ENCODE data around the gene MDGA2.
"Not testable (repeated sequence)": the region's sequence is repeated elsewhere in the genome, so short reads cannot be mapped to it uniquely, and the experiment has no call there.

The MDGA2 gene

DNA sequence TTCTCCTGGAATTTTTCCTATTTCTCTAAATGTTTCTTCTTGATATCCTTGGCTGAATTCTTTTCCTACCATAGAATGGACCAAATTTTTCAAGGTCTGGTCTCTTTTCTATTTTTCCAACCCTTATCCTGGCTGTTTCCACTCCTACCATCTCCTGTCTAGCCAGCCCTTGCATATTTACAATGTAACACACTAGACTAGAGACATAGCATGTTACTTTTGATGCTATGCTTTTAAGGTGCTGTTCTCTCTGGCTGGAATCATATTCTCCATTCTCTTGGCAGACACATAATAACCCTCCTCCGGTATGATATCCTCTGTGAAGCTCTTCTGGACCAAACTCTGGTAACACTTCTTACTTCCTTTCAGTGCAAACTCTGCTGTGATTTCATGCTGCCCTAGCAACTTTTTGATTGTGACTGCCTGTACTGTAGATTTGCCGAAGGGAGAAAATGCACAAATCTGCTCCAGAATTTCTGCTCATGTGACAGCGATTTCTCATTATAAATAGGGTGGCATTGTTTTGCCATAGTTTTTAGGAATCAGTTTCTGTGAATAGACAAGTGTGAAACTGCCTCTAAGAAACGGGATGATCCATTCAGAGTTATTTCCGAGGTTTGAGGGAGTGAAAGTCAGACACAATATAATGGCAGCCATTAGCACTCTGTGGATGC is 284.4 kb downstream of the MDGA2 start:
- H3K4me3 ChIP-seq (ENCODE audit: low read depth, low read length): no peak overlapping the region
- no peak for DNase-seq (ENCODE audit: low read depth)

DNA sequence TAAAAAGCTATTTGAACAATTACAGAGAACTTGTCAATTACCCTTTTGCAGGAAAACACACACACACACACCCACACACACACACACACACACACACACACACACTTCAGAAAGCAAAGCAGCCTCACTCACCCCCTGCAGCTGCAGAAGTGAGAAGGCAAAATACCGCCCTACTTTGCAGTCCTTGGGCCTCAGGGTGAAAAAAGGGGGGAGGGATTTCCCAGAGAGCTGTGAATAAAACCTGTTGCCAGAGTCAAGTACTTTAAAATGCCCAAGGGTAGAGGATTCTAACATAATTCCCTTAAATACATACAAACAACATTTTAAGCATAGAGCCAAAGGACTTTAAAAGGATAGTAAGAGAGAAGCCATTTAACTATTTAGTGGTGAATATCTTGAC is 285.9 kb downstream of the MDGA2 start:
- no peak for DNase-seq (ENCODE audit: low read depth)
- no peak overlapping the region for H3K4me3 ChIP-seq (ENCODE audit: low read depth, low read length)

DNA sequence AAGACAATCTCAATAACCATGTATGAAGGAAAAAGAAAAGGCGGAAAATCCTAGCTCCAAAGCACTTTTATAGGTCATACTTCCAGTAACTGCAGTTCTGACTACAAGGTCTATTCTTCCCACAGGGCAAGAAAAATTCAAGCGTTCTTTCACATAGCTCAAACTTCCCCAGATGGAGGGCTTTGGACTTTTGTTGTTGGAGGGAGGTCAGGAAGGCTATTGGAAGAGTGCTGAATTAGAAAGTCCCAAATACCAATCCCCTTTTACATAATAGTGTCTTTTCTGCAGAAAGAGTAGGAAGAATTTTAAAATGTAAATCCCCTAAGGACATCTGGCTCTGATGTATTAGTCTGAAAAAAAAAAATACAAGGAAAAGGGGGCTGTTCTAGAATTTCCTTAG is 309.4 kb downstream of the MDGA2 start:
- no peak for DNase-seq (ENCODE audit: low read depth)
- H3K4me3 ChIP-seq (ENCODE audit: low read depth, low read length): no peak overlapping the region

DNA sequence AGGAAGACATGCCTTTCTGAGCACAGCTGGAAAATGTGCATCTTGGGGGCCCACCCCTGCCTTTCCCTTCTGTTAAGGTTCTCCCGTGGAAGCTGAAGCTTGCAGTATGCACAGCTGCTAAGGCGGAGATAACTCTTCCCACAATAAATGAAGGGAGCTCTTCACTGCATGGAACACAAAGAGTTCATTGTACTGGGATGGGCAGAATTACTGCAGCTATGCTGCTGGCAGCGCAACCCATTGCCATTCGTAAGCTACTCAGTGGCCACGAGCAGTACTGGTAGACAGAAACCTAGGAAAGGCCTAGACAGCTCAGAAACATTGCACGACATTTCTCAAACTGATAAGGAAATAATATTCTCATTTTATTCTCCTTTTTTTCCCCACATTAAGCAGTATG is 310.2 kb downstream of the MDGA2 start:
- H3K4me3 ChIP-seq (ENCODE audit: low read depth, low read length): no peak overlapping the region
- DNase-seq (ENCODE audit: low read depth): no peak

DNA sequence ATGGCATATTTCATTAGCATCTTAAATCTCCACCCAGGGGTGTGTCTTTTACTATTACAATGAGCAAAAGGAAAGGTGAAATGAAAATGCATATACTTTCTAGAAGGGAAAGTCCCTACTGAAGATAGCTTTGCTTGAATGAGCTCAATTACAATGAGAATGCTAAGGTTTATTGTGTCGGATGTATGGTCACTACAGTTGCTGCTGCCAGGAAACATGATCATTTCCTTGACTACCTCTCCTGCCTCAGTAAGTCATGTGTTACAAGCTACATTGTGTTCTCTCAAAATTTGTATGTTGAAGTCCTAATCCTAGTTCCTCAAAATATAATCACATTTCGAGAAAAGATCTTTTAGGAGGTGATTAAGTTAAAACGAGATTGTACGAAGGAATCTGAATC is 322.2 kb downstream of the MDGA2 start:
- no peak for DNase-seq (ENCODE audit: low read depth)
- no peak overlapping the region for H3K4me3 ChIP-seq (ENCODE audit: low read depth, low read length)

DNA sequence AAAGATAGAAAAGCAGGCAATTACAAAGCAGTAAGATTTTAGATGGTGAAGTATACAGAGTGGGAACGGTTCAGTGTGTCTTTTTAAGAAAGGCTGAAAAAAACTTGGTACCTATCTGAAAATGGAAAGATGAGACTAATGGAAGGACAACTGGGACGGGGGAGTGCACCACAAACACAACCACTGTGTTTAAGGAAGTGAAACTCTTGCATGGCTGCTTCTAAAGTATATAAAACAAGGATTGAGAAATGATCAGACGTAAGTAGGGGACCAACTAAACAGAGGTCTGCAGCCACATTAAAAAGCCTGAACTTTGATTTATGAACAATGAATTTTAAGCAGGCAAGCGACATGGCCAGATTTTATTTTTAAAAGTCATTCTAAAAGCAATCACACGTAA is 328.6 kb downstream of the MDGA2 start:
- H3K4me3 ChIP-seq (ENCODE audit: low read depth, low read length): no peak overlapping the region
- DNase-seq (ENCODE audit: low read depth): no peak

DNA sequence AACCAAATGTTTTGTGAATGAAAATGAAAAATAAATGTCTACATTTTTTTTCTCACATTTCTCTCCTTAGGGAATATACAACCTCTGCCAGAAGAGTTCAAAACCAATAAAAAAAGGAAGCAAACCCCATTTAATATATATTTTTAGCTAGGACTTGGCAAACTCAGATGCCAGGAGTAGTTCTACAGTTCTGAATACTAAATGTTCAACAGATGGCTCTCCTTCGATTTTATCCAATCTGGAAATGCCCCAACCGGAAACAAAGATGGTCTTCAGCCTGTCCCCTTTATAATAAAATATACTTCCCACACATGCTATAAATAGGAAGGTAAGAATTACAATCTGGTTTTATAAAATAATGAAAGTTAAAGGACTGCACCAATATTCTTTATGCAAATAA is 330.4 kb downstream of the MDGA2 start:
- DNase-seq (ENCODE audit: low read depth): no peak
- no peak overlapping the region for H3K4me3 ChIP-seq (ENCODE audit: low read depth, low read length)

DNA sequence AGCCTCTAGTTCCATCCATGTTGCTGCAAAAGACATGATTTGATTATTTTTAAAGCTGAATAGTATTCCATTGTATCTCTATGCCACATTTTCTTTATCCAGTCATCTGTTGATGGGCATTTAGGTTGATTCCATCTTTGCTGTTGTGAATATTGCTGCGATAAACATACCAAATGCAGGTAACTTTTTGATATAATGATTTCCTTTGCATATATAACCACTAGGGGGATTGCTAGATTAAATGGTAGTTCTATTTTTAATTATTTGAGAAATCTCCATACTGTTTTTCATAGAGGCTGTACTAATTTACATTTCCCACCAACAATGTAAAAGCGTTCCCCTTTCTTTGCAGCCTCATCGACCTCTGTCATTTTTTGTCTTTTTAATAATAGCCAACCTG is 342.5 kb downstream of the MDGA2 start:
- no peak for DNase-seq (ENCODE audit: low read depth)

DNA sequence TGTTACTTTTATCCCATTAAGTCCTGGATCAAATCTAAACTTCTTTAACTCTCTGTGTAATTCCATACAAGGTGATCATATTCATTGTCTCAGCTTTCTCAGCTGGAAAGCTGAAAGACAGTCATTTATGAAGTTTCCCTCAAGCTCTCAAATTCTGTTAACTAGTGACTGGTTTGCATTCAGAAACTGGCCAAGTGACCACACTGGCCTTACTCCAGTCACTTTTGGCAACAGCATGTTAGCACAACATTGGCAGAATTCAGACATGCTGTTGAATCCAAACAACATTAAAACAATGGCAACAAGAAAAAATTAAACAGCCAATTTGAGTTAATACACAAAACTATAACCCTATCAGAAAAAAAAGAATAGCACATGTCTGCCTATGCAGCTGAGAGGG is 343.3 kb downstream of the MDGA2 start:
- no peak overlapping the region for H3K4me3 ChIP-seq (ENCODE audit: low read depth, low read length)
- DNase-seq (ENCODE audit: low read depth): no peak

More for the DNA sequence above, 342.5 kb downstream of the MDGA2 start:
- H3K4me3 ChIP-seq (ENCODE audit: low read depth, low read length): no peak overlapping the region

DNA sequence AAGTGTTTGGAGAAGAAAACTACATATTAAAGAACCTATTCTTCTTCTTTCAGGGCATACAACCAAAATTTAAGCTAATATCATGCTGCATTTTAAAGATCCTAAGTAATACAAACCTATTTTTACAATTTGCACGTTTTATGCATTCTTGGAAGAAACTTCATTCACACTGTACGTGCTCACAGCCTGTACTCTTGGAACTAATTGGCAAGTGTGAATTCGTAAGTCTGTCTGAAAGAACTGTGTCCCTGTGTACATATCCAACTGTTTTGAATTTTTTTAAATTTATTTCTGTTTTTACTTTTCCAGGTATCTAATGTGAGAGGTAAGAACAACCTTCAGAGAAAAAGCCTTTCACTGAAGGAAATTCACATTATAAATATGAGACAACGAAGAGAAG is 347.0 kb downstream of the MDGA2 start:
- H3K4me3 ChIP-seq (ENCODE audit: low read depth, low read length): no peak overlapping the region
- no peak for DNase-seq (ENCODE audit: low read depth)

DNA sequence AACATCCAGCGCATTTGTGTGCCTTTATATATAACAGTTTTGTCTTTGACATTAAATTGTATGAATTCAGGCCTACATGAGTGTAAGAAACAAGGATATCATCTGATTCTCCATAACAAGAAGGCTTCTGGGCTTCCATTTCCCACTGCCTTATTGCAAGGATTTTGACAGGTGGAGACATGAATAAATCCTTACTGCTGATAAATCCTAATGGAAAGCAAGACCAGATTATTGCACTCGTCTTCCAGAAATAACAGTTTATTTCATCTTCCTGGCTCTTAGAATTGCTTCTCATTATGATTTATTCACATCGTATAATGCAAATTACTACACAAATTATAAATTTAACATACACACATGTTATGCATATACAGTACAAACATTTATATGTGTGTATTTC is 348.1 kb downstream of the MDGA2 start:
- no peak overlapping the region for H3K4me3 ChIP-seq (ENCODE audit: low read depth, low read length)

DNA sequence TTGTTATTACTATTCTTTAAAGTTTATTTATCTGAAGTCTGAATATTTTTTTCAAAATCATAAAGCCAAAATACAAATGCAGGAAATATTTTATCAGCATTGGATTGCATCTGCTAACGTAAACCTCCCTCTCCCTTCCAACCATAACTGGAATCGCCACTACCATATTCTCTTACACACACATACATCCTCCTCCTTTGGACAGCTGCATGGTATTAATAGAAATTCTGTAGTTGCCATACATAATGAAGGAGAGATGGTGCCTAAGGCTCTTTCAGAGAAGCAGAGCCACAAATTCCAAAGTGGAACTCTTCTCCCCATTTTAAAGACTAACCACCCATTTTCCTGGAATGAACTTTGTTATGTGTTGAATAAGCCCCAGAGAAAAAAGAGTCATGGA is 352.7 kb downstream of the MDGA2 start:
- no peak for DNase-seq (ENCODE audit: low read depth)
- H3K4me3 ChIP-seq (ENCODE audit: low read depth, low read length): no peak overlapping the region

More for the DNA sequence above, 348.1 kb downstream of the MDGA2 start:
- no peak for DNase-seq (ENCODE audit: low read depth)

DNA sequence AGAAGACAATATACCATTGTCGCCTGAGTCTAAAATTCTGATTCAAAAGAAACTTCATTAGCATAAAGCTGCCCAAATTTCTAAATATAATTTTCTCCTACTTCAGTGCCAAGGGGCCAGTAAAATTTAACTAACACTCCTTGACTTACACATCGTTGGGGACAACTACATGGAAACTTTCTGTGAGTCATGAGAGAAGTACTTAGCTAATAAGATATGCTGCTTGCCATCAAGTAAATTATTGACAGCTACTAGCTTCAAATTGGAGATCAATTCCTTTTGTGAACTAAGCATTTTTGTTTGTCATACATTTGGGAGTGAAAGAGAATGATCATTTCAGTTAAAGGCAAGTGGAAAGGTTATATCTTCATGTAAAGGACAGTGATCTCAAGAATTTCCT is 373.3 kb downstream of the MDGA2 start:
- DNase-seq (ENCODE audit: low read depth): no peak
- no peak overlapping the region for H3K4me3 ChIP-seq (ENCODE audit: low read depth, low read length)

DNA sequence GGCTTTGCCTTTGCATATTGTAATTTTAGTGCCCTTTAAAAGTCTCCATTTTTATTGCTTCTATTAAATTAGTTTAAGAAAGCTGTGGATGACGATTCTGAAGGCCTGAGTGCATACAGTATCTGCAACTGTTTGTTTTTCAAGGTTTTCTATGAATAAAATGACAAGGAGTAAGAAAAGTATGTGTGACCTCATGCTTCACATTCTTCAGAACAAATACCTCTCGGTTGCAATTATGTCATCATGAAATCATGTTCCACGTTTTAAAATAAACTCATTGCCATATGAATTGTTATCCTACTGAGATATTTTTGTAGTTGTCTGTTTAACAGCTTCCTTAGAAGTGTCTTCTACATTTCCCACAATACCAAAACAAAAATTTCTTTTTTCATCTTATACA is 374.6 kb downstream of the MDGA2 start:
- no peak overlapping the region for H3K4me3 ChIP-seq (ENCODE audit: low read depth, low read length)
- no peak for DNase-seq (ENCODE audit: low read depth)

DNA sequence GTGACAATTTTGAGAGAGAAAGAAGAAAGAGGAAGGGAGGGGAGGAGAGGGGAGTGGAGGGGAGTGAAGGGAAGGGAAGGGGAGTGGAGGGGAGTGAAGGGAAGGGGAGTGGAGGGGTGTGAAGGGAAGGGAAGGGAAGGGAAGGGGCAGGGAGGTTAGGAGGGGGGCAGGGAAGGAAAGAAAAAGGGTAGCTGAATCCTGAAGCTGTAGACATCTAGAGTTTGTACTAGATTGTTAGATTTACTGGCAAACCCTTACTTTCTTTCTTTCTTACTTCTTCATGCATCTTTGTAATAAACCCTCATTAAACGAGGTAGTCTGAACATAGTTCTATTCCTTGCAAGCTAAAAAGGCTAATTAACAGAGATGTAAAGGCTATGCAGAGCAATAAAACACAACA is 378.0 kb downstream of the MDGA2 start:
- no peak for DNase-seq (ENCODE audit: low read depth)
- no peak overlapping the region for H3K4me3 ChIP-seq (ENCODE audit: low read depth, low read length)

DNA sequence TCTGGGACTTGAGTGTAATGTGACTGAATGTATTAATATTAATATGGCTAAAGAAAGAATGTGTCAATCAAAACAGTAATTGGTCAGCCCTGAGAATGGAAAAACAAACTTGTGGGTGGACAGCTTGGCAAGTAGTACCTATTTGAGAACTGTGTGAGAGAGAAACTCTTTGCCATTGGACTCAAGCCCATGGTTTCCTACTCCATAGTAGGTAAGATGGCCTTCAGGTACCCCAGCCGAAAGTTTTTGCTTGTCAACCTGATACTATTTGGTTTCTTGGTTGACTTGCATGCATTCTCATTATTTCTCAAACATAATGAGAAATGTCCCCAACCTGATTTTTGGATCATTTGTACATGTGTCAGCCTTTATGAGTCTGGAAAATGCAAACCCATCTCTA is 391.1 kb downstream of the MDGA2 start:
- no peak overlapping the region for H3K4me3 ChIP-seq (ENCODE audit: low read depth, low read length)
- DNase-seq (ENCODE audit: low read depth): no peak

DNA sequence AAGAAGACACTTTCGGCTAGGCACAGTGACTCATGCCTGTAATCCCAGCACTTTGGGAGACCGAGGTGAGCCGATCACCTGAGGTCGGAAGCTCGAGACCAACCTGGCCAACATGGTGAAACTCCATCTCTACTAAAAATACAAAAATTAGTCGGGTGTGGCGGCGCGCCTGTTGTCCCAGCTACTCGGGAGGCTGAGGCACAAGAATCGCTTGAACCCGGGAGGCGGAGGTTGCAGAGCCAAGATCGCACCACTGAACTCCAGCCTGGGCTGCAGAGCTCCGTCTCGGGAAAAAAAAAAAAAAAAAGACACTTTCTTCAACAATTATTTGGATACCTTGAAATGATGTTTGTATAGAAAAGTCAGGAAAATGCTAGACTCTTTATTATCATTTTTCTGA is 393.6 kb downstream of the MDGA2 start:
- not testable (repeated sequence) for H3K4me3 ChIP-seq (ENCODE audit: low read depth, low read length); DNase-seq (ENCODE audit: low read depth)

DNA sequence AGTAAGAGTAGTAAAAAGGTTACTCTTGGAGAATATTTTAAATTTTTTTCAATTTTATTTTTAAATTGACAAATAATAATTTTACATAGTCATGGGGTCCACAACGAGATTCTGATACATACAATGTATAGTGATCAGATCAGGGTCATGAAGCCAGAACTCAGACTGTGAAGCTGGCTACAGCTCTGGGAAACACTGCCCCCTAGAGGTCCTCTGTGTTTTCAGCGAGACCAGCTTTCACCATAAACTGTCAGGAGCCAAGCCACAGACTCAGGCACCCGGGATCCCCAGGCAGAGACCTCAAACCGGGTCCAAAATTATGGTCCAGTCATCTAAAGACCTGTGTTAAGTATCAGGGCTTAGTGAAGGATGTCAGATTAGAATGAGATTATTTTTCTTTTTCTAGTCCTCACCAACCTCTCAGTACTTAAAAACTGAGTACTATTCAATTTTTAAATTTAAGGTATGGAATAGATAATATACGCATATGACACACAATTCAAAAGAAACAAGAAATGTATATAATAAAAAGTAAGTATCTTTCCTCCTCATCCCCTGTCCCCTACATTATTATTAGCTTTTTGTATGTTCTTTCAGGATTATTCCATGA is 397.1 kb downstream of the MDGA2 start:
- no peak for DNase-seq (ENCODE audit: low read depth)
- H3K4me3 ChIP-seq (ENCODE audit: low read depth, low read length): no peak overlapping the region

DNA sequence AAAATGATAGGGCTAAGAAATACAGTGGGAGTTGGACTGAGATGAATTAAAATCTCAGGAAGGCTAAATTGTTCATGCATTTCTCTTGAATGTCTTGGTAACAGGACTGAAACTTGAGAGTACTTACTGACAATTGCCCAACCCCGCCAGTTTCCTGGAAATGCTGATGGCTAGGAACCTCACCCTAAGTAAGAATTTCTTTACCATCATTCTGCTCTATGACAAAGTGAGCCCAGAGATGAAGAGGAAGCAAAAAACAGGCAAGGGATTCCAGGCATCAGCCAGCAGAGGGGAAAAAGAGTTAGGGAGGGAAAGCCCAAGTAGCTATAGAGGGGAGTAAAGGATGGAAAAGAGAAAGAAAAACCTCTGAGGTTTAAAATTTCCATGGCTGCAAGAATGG is 397.7 kb downstream of the MDGA2 start:
- no peak for DNase-seq (ENCODE audit: low read depth)
- no peak overlapping the region for H3K4me3 ChIP-seq (ENCODE audit: low read depth, low read length)

DNA sequence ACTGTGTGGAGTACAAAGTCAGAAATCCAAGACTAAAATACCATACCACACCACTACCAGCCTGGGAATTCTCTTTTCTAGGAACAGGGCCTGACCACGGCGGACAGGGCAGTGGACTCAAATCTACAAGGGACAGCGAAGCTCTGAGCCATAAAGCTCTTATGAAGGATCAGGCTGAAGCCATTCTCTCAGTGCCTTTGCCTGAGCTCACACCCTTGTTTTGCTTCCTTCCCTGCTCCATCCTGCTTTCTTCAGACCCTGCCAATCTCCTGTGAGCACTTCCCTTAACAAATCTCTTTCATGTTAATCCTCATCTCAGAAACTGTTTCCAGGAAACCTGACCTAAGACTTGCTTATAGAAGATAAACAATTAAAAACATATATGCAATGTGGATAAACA is 398.5 kb downstream of the MDGA2 start:
- DNase-seq (ENCODE audit: low read depth): no peak

DNA sequence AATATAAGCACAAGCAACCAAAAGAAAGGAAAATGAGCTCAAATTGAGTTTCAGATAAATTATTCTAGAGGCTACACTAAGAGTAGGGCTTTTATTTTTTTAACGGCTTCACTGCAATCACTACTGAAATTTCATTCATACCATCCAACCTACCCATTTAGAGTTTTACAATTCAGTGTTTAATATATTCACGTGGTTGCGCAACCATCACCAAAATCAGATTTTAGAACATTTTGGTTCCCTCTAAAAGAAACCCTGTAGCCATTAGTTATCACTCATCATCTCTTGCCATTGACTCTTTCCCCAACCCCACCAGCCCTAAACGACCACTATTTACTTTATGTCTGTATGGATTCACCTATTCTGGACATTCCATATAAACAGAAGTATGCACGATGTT is 401.5 kb downstream of the MDGA2 start:
- no peak for DNase-seq (ENCODE audit: low read depth)
- no peak overlapping the region for H3K4me3 ChIP-seq (ENCODE audit: low read depth, low read length)

More for the DNA sequence above, 398.5 kb downstream of the MDGA2 start:
- H3K4me3 ChIP-seq (ENCODE audit: low read depth, low read length): no peak overlapping the region

DNA sequence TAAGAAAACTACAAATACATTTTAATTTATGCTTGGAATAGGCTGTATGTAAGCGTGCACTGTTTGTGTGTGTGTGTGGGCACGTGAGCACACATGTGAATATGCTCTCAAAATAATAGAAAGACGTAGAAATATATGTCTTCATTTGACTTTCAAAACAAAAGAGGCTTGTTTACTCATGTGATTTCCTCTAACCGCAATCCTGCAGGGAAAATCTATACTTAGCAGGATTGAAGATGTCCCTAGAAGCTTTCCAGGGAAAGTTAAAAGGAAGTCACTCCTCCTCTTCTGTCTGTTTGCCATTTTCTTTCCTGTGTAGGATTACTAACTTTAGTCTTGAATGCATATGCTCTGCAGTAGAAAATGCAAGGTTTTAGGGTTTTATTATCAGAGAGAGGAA is 404.7 kb downstream of the MDGA2 start:
- H3K4me3 ChIP-seq (ENCODE audit: low read depth, low read length): no peak overlapping the region
- no peak for DNase-seq (ENCODE audit: low read depth)

Measured in skeletal muscle cell (primary cell).